ENCODE results near the gene TLL2.

The TLL2 gene

DNA sequence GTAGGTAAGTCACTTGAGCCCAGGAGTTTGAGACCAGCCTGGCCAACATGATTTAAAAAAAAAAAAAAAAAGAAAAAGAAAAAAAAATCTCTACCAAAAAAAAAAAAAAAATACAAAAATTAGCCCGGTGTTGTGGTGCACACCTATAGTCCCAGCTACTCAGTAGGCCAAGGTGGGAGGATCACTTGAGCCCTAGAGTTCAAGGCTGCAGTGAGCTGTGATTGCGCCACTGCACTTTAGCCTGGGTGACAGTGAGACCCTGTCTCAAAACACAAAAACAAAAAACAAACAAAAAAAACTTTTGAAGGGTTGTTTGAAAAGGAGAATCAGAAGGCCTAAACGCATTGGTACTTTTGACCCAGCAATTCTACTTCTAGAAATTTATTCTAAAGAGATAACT is 13.7 kb downstream of the TLL2 start:
- TF ChIP-seq, protein P1, sequence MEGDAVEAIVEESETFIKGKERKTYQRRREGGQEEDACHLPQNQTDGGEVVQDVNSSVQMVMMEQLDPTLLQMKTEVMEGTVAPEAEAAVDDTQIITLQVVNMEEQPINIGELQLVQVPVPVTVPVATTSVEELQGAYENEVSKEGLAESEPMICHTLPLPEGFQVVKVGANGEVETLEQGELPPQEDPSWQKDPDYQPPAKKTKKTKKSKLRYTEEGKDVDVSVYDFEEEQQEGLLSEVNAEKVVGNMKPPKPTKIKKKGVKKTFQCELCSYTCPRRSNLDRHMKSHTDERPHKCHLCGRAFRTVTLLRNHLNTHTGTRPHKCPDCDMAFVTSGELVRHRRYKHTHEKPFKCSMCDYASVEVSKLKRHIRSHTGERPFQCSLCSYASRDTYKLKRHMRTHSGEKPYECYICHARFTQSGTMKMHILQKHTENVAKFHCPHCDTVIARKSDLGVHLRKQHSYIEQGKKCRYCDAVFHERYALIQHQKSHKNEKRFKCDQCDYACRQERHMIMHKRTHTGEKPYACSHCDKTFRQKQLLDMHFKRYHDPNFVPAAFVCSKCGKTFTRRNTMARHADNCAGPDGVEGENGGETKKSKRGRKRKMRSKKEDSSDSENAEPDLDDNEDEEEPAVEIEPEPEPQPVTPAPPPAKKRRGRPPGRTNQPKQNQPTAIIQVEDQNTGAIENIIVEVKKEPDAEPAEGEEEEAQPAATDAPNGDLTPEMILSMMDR (IDR thresholded peaks at IDR 0.05; ENCODE audit: control insufficient read depth, insufficient read depth, low read depth, low read length, missing control alignments) = no peak
- no peak overlapping the region for H3K4me3 ChIP-seq (ENCODE audit: control insufficient read depth, low read depth, low read length)
- DNase-seq (ENCODE audit: low read depth) = no peak

DNA sequence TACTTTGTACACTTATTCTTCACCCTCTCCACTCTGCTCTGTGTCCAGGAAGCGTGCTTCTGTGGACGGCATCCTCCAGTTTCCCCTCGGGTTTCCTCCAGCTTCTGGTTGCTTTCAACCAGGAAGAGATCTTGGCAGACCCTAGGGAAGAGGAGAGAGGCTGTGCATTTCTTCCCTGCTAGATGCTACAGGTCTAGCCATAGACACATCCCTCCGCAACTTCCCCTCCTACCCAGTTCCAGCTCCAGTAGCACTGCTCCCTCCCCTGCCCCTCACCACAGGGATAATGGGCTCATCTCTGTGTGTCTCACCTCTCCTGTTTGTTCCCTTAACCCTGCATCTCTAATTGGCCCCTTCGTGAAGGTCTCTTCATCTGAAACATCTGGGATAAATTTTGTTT is 16.3 kb downstream of the TLL2 start:
- TF ChIP-seq, protein P1 (IDR thresholded peaks at IDR 0.05; ENCODE audit: control insufficient read depth, insufficient read depth, low read depth, low read length, missing control alignments) = no peak
- no peak overlapping the region for H3K4me3 ChIP-seq (ENCODE audit: control insufficient read depth, low read depth, low read length)

DNA sequence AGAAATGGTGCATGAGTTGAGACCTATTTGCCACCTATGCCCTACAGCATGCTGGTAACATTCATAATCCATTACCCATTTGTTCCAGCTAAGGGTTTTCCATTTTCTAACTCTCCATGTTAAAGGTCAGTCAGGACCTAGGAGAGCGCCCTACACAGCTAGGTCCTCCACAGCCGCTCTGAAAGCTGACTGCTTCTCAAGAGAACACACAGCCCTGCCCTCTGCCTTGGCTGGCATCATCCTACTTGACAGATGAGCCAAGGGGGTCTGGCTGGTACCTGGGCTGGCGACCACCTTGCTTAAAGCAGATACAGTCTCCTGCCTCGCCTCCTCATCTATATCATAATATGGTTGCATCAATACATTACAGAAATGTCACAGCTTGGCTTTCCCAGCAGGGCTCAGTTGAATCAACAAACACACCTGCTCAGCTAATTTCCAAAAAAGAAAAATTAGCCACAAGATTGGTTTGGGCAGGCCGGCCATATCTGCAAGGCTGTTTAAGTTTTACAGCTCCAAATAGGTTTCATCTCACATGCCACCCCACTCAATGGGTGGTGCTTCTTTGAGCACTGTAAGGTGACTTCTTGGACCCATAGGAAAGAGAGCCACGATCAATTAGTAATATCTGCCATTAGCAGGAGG is 17.3 kb downstream of the TLL2 start:
- TF ChIP-seq, protein P1 (IDR thresholded peaks at IDR 0.05; ENCODE audit: control insufficient read depth, insufficient read depth, low read depth, low read length, missing control alignments) = no peak
- no peak for DNase-seq (ENCODE audit: low read depth)
- H3K4me3 ChIP-seq (ENCODE audit: control insufficient read depth, low read depth, low read length) = no peak overlapping the region

More for the DNA sequence above, 16.3 kb downstream of the TLL2 start:
- DNase-seq (ENCODE audit: low read depth) = no peak

DNA sequence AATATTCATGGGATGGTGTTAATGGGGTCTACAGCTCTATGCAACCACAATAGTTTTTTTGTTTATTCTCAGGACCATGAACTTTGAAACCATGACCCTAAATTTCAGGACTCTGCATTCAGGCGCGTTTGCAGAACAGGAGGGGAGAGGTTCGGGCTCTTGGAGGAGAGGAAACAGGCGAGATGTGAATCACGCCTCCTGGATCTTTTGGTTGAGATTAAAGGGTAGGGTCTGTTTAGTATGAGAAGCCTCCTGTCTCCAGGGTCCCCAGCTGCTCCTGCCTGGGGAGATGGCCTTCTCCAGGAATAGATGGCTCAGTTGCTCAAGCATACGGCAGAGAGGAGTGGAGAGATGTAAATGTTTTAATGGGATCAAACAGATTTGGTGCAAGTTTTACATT is 18.2 kb downstream of the TLL2 start:
- TF ChIP-seq, protein P1 (IDR thresholded peaks at IDR 0.05; ENCODE audit: control insufficient read depth, insufficient read depth, low read depth, low read length, missing control alignments) = no peak
- no peak for DNase-seq (ENCODE audit: low read depth)
- H3K4me3 ChIP-seq (ENCODE audit: control insufficient read depth, low read depth, low read length) = no peak overlapping the region

DNA sequence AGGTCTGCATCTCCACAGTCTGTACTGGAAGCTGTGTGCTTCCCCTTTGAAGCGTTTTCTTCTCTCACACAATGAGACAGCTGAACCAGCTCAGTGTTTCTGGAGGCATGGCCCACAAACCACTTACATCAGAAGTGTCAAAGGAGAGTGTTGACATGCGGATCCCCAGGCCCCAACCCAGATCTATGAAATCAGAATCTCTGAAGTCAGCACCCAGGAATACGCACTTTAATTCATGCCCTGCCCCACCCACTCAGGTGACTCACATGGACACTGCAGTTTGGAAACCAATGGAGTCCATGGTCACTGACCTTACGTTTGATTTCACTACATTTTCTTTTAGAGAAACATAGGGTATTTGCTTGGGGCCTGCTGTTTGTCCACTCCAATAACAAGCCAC is 19.0 kb downstream of the TLL2 start:
- TF ChIP-seq, protein P1 (IDR thresholded peaks at IDR 0.05; ENCODE audit: control insufficient read depth, insufficient read depth, low read depth, low read length, missing control alignments) = no peak
- DNase-seq (ENCODE audit: low read depth) = no peak
- H3K4me3 ChIP-seq (ENCODE audit: control insufficient read depth, low read depth, low read length) = no peak overlapping the region

DNA sequence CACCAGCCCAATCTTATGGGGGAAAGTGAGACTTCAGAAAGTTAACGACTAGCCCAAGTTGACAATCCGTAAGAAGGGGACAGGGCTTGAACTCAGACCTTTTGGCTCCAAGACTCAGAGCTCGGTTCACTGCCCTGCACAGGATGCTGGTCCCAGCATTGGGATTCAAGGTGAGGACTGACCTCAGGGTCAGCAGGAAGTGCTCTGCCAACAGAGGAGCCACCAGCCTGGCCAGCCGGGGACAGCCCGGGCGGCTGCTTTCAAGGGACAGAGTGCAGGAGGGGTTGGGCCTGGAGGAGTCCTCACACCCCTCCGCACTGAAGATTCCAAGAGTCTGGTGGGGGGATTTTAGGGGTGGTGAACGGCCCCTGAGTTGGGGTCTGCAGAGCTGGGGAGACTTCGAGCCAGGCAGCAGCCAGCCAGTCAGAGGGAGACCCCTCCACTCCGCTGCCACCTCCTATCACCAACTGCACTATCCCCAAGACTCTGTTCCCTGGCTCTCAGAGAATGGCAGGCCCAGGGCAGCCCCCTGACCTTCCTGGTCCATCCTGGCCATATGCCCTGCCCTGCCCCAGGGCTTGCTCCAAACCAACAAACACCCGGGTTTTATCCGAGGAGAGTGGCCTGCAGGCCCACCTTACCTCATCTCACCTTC is 19.7 kb downstream of the TLL2 start:
- no peak overlapping the region for H3K4me3 ChIP-seq (ENCODE audit: control insufficient read depth, low read depth, low read length)
- TF ChIP-seq, protein P1 (IDR thresholded peaks at IDR 0.05; ENCODE audit: control insufficient read depth, insufficient read depth, low read depth, low read length, missing control alignments) = no peak
- no peak for DNase-seq (ENCODE audit: low read depth)

Data from AG09309 (cell line).